SK-MEL-5 (cell line): ENCODE results near the gene ANKRD27. TPM values are rescaled to one million over a fixed set of nuclear protein-coding genes. Genes with fewer than 3 reads are reported as not detected.
"Not testable (repeated sequence)": the region's sequence is repeated elsewhere in the genome, so short reads cannot be mapped to it uniquely, and the experiment has no call there.

ENCODE experiments used
- DNase-seq: peaks from one replicate; pipeline ENCODE4 v3.0.0-alpha.2; 2016; ENCODE audit warnings: low read depth, low spot score
- in situ Hi-C: cut with HindIII; loops from 2 replicates; pipeline ENCODE4 v1.10.0; 2016; ENCODE audit warnings: low sequenced_read_pairs, high pct_unique_total_duplicates, low pct_unique_long_range_greater_than_20kb
- total RNA-seq: library from RNA; depleted of rRNA; stranded (reverse); fragments of >200 nt; shearing (Covaris generic); gene quantifications from 2 replicates; pipeline ENCODE4 v1.2.3, GENCODE V29; 2014

ANKRD27 gene
- total RNA-seq, 1 experiment from 2014 or later = 39.6 TPM

- in situ Hi-C loops = no loop called here
- DNase-seq = no peak
Observed at GRCh38 chr19:32671883-32672593, 2.9 kb downstream of the ANKRD27 start.

- in situ Hi-C loops = no loop called here
- DNase-seq = no peak
Observed at GRCh38 chr19:32669310-32669709, 5.7 kb downstream of the ANKRD27 start.

DNA sequence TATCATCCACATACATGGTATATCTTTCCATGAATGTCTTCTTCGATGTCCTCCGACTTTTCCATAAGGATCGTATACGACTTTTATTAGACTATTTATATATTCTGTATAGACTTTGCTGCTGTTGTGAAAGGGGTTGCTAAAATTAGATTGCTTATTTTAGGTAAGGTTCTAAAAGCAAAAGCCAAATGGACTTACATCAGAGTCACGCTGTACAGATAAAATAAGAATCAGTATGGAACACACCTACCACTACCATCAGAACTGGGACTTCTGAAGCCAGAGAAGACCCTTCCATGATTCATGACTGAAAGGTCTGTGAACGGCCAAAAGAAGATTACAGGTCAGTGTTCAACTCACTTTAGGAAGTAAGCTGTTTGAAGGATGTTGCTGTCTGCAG, 8.9 kb downstream of the ANKRD27 start:
- no peak for DNase-seq
- in situ Hi-C loops = no loop called here

- in situ Hi-C loops = no loop called here
- DNase-seq = no peak
Observed at GRCh38 chr19:32662186-32662585, 12.8 kb downstream of the ANKRD27 start.

DNA sequence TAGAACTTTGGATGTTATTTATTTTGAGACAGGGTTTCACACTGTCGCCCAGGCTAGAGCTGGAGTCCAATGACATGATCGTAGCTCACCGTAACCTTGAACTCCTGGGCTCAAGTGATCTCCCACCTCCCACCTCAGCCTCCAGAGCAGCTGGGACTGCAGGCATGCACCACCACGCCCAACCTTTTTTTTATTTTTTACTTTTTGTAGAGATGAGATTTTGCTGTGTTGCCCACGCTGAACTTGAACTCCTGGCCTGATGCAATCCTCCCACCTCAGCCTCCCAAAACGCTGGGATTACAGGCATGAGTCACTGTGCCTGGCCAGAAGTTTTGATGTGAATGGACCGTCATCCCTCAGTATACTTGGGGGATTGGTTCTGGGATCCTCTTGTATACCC, 13.7 kb downstream of the ANKRD27 start:
- in situ Hi-C loops = no loop called here
- no peak for DNase-seq

DNA sequence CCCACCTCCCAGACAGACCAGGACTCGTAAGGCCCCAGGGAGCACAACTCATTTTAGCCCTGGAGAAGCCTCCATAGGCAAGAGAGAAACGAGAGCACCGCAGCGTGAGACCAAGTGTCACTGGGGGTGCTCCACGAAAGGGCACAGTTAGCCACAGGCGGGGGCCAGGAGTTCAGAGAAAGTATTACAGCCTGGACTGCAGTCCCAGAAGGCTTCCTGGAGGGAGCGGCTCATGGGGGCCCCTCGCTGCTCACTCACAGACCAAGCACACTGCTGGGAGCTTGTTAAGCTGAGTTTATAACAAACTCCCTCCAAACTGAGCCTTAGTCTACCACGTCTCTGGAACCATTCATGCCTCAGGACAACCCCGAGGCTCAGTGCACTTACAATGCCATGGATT, 16.5 kb downstream of the ANKRD27 start:
- in situ Hi-C loops = no loop called here
- no peak for DNase-seq

GRCh38 chr19:32658075-32658474, 16.9 kb downstream of the ANKRD27 start:
- DNase-seq = no peak

GRCh38 chr19:32656379-32656778, 18.6 kb downstream of the ANKRD27 start:
- DNase-seq, in situ Hi-C loops: not testable (repeated sequence)

More at GRCh38 chr19:32658075-32658474, 16.9 kb downstream of the ANKRD27 start:
- in situ Hi-C loops = no loop called here

GRCh38 chr19:32653599-32653915, 21.4 kb downstream of the ANKRD27 start:
- DNase-seq = no peak
- in situ Hi-C loops = no loop called here

- in situ Hi-C loops = no loop called here
- DNase-seq = no peak
Observed at GRCh38 chr19:32652894-32653598, 21.9 kb downstream of the ANKRD27 start.

GRCh38 chr19:32652331-32652730, 22.6 kb downstream of the ANKRD27 start:
- DNase-seq, in situ Hi-C loops: not testable (repeated sequence)

DNA sequence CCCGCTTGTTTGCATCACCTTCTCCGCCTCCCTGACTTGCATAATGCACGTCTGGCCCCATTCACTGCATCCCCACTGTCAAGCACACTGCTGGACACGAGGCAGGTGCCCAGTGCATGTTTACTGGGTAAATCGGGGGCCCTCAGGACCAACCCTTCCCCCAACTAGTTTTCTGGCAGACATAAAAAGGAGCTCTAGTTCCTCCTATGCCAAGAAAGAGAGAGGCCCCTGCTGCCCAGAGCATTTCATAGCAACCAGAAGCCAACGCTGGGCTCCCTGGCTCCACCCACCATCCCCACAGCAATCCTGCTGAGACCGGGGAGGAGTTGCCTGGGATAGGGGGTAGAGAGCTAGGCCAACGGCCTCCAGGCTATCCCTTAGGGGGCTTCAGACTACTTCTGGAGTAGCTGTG, 23.2 kb downstream of the ANKRD27 start:
- DNase-seq = no peak
- in situ Hi-C loops = no loop called here

DNA sequence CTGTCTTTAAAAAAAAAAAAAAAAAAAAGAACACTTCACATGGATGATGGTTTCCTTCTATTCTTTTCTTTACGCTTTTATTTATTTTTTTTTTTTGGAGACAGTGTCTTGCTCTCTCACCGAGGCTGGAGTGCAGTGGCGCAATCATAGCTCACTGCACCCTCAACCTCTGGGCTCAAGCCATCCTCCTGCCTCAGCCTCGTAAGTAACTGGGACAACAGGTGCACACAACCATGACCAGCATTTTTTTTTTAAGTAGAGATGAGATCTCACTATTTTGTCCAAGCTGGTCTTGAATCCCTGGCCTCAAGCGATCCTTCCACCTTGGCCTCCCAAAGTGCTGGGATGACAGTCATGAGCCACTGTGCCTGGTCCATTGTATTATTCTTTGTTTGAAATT, 24.3 kb downstream of the ANKRD27 start:
- no peak for DNase-seq
- in situ Hi-C loops = no loop called here

- in situ Hi-C loops = no loop called here
- DNase-seq = no peak
Observed at GRCh38 chr19:32649751-32650150, 25.2 kb downstream of the ANKRD27 start.

GRCh38 chr19:32647361-32647760, 27.6 kb downstream of the ANKRD27 start:
- DNase-seq = no peak
- in situ Hi-C loops = no loop called here

DNA sequence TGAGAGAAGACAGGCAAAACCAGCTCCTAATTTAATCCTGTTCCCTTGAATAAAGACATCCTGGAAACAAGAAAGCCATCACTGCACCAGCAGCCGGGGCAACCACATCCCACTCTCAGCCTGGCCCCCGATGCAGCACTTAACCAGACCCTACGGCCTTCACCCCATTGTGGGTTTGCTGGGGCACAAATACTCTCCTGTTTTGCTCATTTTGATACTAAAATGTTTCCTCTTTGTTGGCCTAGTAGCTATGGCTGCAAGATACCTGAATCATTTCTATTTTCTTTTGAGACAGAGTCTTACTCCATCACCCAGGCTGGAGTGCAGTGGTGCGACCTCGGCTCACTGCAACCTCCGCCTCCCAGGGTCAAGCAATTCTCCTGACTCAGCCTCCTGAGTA, 28.4 kb downstream of the ANKRD27 start:
- DNase-seq = no peak
- in situ Hi-C loops = no loop called here

DNA sequence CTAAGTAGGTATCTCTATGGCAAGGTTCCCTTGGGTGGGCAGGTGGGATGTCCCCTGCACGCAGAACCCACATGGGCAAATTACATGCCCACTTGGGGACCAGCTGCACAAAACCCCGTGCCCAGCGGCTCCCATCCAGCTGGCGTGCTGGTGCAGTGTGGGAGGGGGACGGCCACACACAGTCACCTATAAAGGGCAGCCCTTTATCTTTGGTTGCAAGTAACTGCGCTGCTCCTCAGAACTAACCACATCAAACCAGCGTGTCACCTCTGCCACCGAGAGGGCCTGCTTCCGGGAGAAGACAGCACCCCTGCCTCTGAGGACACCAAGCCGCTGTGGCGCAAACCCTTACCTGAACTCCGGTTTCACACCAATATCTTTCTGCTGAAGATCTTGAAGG, 32.2 kb downstream of the ANKRD27 start:
- no peak for DNase-seq
- in situ Hi-C loops = no loop called here

- in situ Hi-C loops = no loop called here
- DNase-seq = no peak
Observed at GRCh38 chr19:32638625-32639024, 36.4 kb downstream of the ANKRD27 start.

DNA sequence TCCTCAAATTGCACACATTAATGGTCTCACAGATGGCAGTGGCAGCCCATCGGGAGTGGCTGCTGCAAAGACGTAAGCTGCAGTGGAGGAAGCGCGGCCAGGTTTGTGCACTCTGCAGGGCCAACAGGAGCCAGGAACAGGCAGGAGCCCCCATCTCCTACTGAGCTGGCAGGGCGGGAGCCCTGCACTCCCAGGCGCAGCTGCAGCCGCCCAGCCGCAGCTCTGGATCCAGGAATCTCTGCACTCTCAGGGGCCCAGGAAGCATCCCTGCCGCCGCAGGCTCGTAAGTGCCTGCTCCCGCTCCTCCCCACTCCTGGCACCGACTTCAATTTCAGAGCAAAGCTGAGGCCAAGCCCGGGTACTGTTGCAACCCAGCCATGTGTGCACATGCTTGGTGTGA, 37.5 kb downstream of the ANKRD27 start:
- in situ Hi-C loops = no loop called here
- DNase-seq = no peak
